Right kidney (tissue), 9 donors: Measurements from ENCODE around the gene ARSD.
A peak's percentile ranks its signal among the peaks of the same experiment; 100 is the strongest.
"Not testable (repeated sequence)": the region's sequence is repeated elsewhere in the genome, so short reads cannot be mapped to it uniquely, and the experiment has no call there.

Experiments
- DNase-seq: peaks from one replicate; pipeline ENCODE4 v3.0.0-alpha.2; 2016
- long read RNA-seq, 8 donors: transcript quantifications; one replicate each; lab custom pipeline, GENCODE V29; 2026

Gene ARSD
- long read RNA-seq, donor 1, full-length matches to known transcripts = 8 of 20 reads
- long read RNA-seq, donor 1, partial matches to known transcripts = 12 of 20 reads
- long read RNA-seq, donor 1, other reads (novel, unspliced or antisense) = 0 of 20 reads
- long read RNA-seq, donor 2 = 0 reads
- long read RNA-seq, donor 3, full-length matches to known transcripts = 2 of 2 reads
- long read RNA-seq, donor 3, partial matches to known transcripts = 0 of 2 reads
- long read RNA-seq, donor 3, other reads (novel, unspliced or antisense) = 0 of 2 reads
- long read RNA-seq, donor 4, full-length matches to known transcripts = 9 of 14 reads
- long read RNA-seq, donor 4, partial matches to known transcripts = 5 of 14 reads
- long read RNA-seq, donor 4, other reads (novel, unspliced or antisense) = 0 of 14 reads
- long read RNA-seq, donor 5, full-length matches to known transcripts = 5 of 5 reads
- long read RNA-seq, donor 5, partial matches to known transcripts = 0 of 5 reads
- long read RNA-seq, donor 5, other reads (novel, unspliced or antisense) = 0 of 5 reads
- long read RNA-seq, donor 6, full-length matches to known transcripts = 10 of 10 reads
- long read RNA-seq, donor 6, partial matches to known transcripts = 0 of 10 reads
- long read RNA-seq, donor 6, other reads (novel, unspliced or antisense) = 0 of 10 reads
- long read RNA-seq, donor 7, full-length matches to known transcripts = 12 of 12 reads
- long read RNA-seq, donor 7, partial matches to known transcripts = 0 of 12 reads
- long read RNA-seq, donor 7, other reads (novel, unspliced or antisense) = 0 of 12 reads
- long read RNA-seq, donor 8, full-length matches to known transcripts = 8 of 17 reads
- long read RNA-seq, donor 8, partial matches to known transcripts = 9 of 17 reads
- long read RNA-seq, donor 8, other reads (novel, unspliced or antisense) = 0 of 17 reads

GRCh38 chrX:2928583-2929434, at the start of gene ARSD:
ARSD (minus strand) TSS chrX:2929339; CDS start chrX:2929275, 64 bp downstream.
- peak; percentile 74 for DNase-seq

- not testable (repeated sequence) for DNase-seq
These were observed 49.5 kb upstream of the ARSD start for GRCh38 chrX:2978639-2979038.

- DNase-seq = no peak
These were observed 45.8 kb upstream of the ARSD start for GRCh38 chrX:2974961-2975360.

GRCh38 chrX:2972391-2972790, 43.3 kb upstream of the ARSD start:
- DNase-seq = no peak

GRCh38 chrX:2969021-2969420, 39.9 kb upstream of the ARSD start:
- DNase-seq = no peak

- no peak for DNase-seq
These were observed 39.1 kb upstream of the ARSD start for GRCh38 chrX:2967998-2968909.

- no peak for DNase-seq
These were observed 38.4 kb upstream of the ARSD start for GRCh38 chrX:2967584-2967983.

GRCh38 chrX:2967012-2967411, 37.9 kb upstream of the ARSD start:
- DNase-seq = no peak

GRCh38 chrX:2965965-2966364, 36.8 kb upstream of the ARSD start:
- no peak for DNase-seq

GRCh38 chrX:2963992-2964794, 35.1 kb upstream of the ARSD start:
- DNase-seq = peak; percentile 42

GRCh38 chrX:2963449-2963848, 34.3 kb upstream of the ARSD start:
- not testable (repeated sequence) for DNase-seq

- DNase-seq = no peak
These were observed 33.2 kb upstream of the ARSD start for GRCh38 chrX:2962381-2962780.

- no peak for DNase-seq
These were observed 31.8 kb upstream of the ARSD start for GRCh38 chrX:2960861-2961515.

- no peak for DNase-seq
These were observed 29.1 kb upstream of the ARSD start for GRCh38 chrX:2958199-2958598.

- DNase-seq = no peak
These were observed 26.7 kb upstream of the ARSD start for GRCh38 chrX:2955838-2956237.

- no peak for DNase-seq
These were observed 26.1 kb upstream of the ARSD start for GRCh38 chrX:2955281-2955680.

- no peak for DNase-seq
These were observed 25.4 kb upstream of the ARSD start for GRCh38 chrX:2954541-2954940.

GRCh38 chrX:2937942-2938341, 8.8 kb upstream of the ARSD start:
- DNase-seq = not testable (repeated sequence)
